ENCODE results near the gene C12orf57.

Gene C12orf57

GRCh38 chr12:6954316-6955107 is 10.7 kb downstream of the C12orf57 start:
- no peak for DNase-seq

GRCh38 chr12:6955108-6956020 is 11.5 kb downstream of the C12orf57 start:
- DNase-seq = no peak

DNA sequence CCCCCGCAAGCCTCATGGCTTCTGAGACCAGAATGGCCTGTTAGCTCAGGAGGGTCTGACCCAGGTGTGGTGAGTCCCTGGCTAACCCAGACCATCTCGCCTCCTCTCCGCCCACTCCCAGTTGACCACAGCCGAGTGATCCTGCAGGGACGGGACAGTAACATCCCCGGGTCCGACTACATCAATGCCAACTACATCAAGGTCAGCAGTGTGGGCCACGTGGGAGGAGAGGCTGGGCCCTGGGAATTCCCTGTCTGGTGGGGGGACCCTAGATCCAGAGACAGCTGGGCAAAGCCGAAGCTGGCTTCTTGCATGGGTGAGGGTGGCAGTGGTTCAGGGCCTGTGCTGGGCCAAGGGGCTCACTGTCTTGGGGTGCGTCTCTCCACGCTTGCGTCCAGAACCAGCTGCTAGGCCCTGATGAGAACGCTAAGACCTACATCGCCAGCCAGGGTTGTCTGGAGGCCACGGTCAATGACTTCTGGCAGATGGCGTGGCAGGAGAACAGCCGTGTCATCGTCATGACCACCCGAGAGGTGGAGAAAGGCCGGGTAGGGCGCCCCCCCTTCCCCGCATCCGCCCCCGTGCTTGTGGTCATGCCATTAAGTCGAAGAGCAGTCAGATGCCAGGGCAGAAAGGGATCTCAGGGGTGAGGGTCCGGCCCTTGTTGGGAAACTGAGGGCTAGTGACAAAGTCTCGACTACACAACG is 12.4 kb downstream of the C12orf57 start:
- DNase-seq = no peak

- no peak for DNase-seq
Measured at GRCh38 chr12:6957151-6957701, 13.4 kb downstream of the C12orf57 start.

DNA sequence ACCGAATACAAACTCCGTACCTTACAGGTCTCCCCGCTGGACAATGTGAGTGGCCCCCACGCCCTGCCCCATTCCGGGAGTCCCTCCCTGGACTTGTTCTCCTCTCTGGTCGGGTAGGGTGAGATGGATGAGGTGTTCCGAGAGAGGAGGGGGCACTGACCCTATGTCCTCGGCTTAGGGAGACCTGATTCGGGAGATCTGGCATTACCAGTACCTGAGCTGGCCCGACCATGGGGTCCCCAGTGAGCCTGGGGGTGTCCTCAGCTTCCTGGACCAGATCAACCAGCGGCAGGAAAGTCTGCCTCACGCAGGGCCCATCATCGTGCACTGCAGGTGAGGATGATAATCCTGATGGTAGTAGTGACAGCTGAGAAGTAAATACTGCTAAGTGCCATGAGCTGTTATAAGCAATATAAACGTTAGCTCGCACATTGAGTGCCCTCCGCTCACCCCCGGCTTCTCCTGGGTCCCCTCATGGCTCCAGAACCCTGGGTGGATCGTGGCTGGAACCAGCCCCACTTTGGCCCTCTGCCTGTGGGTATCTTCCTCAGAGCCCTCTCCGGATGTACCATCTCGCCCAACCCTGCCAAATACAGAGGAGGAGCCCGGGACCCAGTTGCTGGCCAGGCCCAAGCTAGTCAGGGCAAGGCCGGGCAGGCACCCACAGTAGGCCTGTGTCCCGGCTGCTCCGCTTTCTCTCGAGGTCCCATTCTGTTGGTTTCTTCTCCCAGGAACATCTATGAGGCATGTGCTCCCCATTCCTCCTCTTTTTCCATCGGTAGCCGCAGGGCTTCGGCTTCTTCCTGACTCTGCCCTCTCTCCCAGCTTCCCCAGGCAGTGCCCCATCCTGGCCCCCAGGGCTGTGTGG is 14.2 kb downstream of the C12orf57 start:
- DNase-seq = no peak

- no peak for DNase-seq
Measured at GRCh38 chr12:6958609-6959057, 14.8 kb downstream of the C12orf57 start.

- DNase-seq = no peak
Measured at GRCh38 chr12:6959058-6959804, 15.4 kb downstream of the C12orf57 start.

GRCh38 chr12:6959805-6960592 is 16.2 kb downstream of the C12orf57 start:
- no peak for DNase-seq

DNA sequence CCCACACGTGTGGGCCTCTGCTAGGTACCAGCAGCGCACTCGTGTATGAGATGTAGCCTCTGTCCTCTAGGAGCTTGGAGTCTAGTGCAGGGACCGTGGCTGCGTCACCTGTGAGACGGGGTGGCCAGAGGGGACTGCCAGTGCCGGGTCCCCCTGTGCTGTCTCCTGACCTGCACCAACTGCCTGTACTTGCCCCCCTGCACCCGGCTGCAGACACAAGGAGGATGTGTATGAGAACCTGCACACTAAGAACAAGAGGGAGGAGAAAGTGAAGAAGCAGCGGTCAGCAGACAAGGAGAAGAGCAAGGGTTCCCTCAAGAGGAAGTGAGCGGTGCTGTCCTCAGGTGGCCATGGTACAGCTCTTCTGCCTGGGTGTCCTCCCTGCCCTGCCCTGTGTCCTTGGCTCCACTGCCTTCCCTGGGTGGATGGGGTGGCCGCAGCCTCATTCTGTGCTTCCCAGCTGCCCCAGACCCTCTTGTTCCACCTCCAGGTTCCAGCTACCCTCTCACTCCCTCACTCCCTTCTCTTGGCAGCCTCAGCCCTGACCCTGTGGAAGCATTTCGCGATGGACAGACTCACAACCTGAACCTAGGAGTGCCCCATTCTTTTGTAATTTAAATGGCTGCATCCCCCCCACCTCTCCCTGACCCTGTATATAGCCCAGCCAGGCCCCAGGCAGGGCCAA is 16.9 kb downstream of the C12orf57 start:
- no peak for DNase-seq

DNA sequence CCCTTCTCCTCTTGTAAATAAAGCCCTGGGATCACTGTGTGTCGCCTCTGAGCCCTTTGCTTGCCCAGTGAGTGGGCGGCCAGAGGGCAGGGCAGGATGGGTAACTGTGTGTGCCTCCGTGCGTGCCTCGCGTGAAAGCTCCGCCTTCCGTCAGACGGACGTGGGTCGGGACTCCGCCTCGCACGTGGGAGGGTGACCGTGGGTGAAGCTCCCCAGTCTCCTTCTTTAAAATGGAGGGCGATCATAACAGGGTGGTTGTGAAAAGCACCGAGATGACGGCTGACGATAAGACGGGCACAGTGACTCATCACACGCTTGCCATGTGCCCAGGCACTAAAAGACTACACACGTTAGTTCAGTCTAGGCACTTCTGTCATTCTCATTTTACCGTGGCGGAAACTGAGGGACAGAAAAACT is 17.5 kb downstream of the C12orf57 start:
- no peak for DNase-seq

DNA sequence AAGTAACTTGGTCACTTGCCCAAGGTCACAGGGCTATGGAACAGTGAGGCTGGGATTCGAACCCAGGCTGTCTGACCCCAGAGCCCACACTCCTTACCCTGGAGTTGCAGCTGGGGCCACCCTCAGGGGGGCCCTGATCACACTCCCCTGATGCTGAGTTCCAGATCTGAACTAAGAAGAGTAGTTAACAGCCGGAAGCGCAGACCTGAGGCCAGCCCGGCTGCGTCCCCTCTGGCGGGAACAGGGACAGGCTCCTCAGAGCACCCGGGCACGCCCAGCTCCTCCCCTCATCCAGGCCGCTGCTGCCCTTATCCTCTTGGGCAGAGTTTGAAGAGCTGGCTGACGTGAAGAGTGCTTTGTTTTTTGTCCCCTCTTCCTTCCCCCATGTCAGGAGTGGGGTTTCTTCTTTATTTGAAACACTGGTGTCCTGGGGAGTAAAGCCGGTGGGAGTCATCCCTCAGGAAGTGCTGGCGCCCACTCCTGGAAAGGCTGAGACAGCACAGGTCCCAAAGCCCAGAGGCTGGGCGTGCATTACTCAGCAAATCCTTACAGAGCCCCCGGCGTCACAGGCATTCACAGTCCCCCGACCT is 18.0 kb downstream of the C12orf57 start:
- peak; percentile 88 for DNase-seq

DNA sequence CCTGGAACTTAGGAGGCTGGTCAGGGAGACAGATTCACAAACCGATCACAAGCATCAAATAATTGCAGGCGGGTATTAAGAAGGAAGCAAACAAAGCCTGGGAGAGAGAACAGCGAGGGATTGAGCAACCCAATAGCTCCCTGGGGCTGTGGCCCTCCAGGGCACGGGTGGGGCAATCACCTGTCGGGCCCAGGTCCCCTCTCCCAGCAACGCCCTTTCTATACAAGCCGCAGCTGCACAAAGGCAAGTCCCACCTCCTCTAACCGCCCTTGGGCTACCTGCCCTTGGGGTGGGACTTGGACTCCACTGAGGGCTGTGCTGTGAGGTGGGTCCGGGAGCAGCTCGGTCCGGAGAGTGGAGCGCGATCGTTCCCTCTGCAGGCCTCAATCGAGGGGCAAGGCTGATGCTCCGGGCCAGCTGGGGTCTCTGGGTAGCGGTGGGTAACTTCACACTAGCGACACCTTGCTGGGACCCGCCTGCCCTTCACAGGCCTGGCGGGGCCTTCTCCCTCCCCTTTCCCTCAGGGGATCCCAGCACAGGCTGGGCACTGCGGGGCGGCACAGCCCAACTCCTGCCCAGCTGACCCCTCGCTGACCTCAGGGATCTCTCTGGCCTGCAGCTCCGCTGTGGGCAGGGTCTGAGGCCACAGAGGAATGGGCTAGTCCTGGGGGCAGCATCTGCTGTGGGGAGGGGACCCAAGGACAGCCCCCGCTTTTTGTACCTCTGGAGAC is 18.6 kb downstream of the C12orf57 start:
- peak; percentile 82 for DNase-seq

DNA sequence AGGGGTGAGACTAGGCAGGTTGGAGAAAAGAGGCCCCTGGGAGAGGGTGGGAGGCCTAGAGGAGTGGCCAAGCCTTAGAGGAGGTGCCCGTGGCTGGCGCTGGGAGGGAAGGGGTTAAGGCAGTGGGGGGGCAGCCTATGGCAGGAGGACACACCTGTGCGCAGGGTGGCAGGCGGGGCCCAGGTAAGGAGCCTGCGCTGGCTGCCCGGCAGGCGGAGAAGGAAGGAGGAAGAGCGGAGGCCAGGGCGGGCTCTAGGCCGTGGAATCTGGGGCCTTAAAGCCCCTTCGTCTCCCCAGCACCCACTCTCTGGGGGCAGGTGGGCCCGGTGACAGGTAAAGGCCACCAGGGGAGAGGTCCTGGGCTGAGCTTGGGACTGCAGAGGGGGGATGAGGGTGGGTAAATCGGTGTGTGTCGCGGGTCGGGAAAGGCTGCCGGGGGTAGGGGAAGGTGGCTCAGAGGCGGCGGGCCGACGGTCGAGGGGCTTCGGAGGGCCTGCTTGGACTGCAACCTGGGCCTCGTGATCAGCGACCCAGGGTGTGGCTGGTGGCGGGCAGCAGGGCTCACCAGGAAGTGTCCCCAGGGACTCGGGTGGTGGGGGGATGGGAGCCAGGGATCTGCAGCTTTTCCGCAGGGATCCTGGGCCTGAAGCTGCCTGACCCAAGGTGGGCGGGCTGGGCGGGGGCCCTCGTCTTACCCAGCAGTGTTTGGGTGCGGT is 19.4 kb downstream of the C12orf57 start:
- peak; percentile 92 for DNase-seq

DNA sequence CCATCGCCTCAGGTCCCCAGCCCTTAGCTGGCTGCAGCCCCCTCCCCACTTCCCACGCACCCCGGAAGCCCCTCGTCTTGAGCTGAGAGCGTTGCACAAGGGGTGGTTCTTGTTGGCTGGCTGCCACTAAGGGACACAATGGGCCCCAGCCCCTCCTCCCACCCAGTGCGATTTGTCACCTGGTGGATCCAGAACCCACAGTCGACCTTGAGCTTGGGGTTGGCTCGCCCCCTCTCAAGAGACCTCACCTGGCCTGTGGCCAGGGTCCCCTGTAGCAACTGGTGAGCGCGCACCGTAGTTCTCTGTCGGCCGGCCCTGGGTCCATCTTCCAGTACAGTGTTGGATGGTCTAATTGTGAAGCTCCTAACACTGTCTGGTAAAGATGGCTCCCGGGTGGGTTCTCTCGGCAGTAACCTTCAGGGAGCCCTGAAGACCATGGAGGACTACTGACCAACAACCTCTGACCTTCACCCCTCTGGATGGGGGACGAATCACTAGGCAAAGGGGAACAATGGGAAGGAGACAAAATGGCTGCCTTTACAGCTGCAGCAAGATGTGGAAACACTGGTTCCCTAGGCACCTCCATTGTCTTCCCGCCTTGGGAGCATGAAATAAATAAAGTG is 20.1 kb downstream of the C12orf57 start:
- DNase-seq = peak; percentile 62

DNA sequence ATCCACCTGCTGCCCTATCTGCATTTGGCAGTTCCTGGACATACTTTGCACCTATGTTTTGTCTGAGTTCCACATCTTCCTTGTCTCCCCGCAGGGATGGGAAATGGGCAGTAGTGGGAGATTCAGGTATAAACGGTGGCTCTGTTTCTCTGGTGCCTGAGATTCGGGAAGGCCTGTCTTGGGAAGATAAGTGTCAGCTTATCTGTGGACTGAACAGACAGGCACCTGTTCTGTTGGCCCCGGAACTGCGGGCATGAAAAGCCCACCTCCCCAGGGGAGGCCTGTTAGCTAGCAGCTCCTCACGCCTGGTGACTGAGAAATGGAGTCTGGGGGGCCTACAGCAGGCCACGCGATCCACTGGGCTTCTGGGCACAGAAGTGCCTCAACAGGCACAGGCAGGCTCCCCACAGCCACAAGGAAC is 20.8 kb downstream of the C12orf57 start:
- DNase-seq = no peak

- DNase-seq = peak; percentile 80
Measured at GRCh38 chr12:6965026-6965661, 21.3 kb downstream of the C12orf57 start.

DNA sequence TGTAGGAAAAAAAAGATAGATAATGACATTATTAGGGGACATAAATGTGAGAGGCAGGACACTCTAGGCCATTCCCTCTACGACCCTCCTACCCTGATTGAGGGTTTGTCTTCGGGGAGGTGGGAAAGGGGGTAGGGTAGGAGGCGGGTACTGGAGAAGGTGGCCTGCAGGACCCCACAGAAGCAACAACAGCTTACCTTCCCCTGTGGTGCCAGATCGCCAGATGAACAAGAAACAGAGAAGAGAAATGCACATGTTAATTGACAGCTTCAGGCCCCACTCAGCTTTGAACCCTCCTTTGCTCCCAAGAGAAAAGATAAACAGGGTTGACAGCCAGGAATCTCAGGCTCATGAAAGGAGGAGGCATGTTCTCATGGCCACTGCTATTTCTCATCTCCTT is 21.9 kb downstream of the C12orf57 start:
- DNase-seq = no peak

All from NCI-H1436 (cell line).